Sigmoid colon (tissue), 4 donors: ENCODE measurements around the gene PPP2R2C.

ENCODE experiments used
- EP300 ChIP-seq, 4 donors: sonication (generic); formaldehyde crosslinking; IDR thresholded peaks; one replicate each; pipeline ENCODE4 v1.6.1; 2017; ENCODE audit warnings: antibody characterized with exemption in 4 of 4
- POLR2A ChIP-seq, 2 donors: fragments of 450-650 bp; IDR thresholded peaks; one replicate each; pipeline ENCODE4 v1.6.1; 2016; ENCODE audit warnings: antibody characterized with exemption in 2 of 2, mild to moderate bottlenecking in 2 of 2, moderate library complexity in 2 of 2
- POLR2AphosphoS5 ChIP-seq, 4 donors: sonication (generic); formaldehyde crosslinking; IDR thresholded peaks; one replicate each; pipeline ENCODE4 v1.6.1; 2017; ENCODE audit warnings: antibody characterized with exemption in 4 of 4
- TF ChIP-seq, protein P1 (sequence below), 4 experiments: fragments of 450-650 bp in 3 of 4; fragments of 200-600 bp in 1 of 4; IDR thresholded peaks; one replicate each; pipeline ENCODE4 v1.5.1; 2016 to 2019; ENCODE audit warnings: antibody characterized with exemption in 4 of 4, mild to moderate bottlenecking in 3 of 4, moderate library complexity in 2 of 4

DNA sequence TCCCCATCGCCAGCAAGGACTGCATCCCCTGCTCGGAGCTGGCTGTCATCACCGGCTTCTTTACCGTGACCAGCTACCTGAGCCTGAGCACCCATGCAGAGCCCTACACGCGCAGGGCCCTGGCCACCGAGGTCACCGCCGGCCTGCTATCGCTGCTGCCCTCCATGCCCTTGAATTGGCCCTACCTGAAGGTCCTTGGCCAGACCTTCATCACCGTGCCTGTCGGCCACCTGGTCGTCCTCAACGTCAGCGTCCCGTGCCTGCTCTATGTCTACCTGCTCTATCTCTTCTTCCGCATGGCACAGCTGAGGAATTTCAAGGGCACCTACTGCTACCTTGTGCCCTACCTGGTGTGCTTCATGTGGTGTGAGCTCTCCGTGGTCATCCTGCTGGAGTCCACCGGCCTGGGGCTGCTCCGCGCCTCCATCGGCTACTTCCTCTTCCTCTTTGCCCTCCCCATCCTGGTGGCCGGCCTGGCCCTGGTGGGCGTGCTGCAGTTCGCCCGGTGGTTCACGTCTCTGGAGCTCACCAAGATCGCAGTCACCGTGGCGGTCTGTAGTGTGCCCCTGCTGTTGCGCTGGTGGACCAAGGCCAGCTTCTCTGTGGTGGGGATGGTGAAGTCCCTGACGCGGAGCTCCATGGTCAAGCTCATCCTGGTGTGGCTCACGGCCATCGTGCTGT, 171.2 kb downstream of the PPP2R2C start:
- TF ChIP-seq EP300 (IDR thresholded peaks at IDR 0.05) (no peak), POLR2AphosphoS5 (IDR thresholded peaks at IDR 0.05) (no peak), POLR2A (IDR thresholded peaks at IDR 0.05) (no peak)
- TF ChIP-seq, protein P1, sequence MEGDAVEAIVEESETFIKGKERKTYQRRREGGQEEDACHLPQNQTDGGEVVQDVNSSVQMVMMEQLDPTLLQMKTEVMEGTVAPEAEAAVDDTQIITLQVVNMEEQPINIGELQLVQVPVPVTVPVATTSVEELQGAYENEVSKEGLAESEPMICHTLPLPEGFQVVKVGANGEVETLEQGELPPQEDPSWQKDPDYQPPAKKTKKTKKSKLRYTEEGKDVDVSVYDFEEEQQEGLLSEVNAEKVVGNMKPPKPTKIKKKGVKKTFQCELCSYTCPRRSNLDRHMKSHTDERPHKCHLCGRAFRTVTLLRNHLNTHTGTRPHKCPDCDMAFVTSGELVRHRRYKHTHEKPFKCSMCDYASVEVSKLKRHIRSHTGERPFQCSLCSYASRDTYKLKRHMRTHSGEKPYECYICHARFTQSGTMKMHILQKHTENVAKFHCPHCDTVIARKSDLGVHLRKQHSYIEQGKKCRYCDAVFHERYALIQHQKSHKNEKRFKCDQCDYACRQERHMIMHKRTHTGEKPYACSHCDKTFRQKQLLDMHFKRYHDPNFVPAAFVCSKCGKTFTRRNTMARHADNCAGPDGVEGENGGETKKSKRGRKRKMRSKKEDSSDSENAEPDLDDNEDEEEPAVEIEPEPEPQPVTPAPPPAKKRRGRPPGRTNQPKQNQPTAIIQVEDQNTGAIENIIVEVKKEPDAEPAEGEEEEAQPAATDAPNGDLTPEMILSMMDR (IDR thresholded peaks at IDR 0.05): no peak
